ENCODE results near the gene GTSE1. TPM values are rescaled to one million over a fixed set of nuclear protein-coding genes. Genes with fewer than 3 reads are reported as not detected.

Gene GTSE1
- total RNA-seq, 1 experiment from 2014 or later, result 42.6 TPM

- H2BK15ac ChIP-seq (ENCODE audit: low read depth, low read length), result no peak overlapping the region
- H3K79me2 ChIP-seq (ENCODE audit: insufficient read depth, low read length), result no peaks in the 10 kb centered on the region
- no peak overlapping the region for H3T11ph ChIP-seq (ENCODE audit: low read length)
- WGBS (ENCODE audit: extremely low coverage, insufficient read length, low lambda C conversion rate), result no CpG with 5 or more reads among the region's 22 CpGs
- Mint-ChIP-seq H3K4me3 (no peak overlapping the region), H3K4me1 (peaks cover 5 to 6% of the 10 kb centered on the region in 2 experiments), H3K27me3 (ENCODE audit: low read depth) (no peaks in the 10 kb centered on the region; the same call in 1 of the 2 replicates), H3K9me3 (peaks cover 0 to 6% of the 10 kb centered on the region in 2 experiments; a peak in 1 of 5 replicates), H3K27ac (no peak overlapping the region), H3K36me3 (ENCODE audit: insufficient read depth in 1 of 3, low read depth in 3 of 3) (peaks cover 3 to 26% (median 23%) of the 10 kb centered on the region in 3 experiments; a peak in 6 of 7 replicates)
- TF ChIP-seq CTCF (conservative IDR thresholded peaks at IDR 0.05), result no peak
- H3K27ac ChIP-seq (ENCODE audit: insufficient read length, low read depth, low read length), result no peak overlapping the region
- H2BK20ac ChIP-seq (ENCODE audit: low read depth, low read length, poor library complexity, severe bottlenecking), result no peak overlapping the region
- no peak overlapping the region for H2AFZ ChIP-seq (ENCODE audit: low read length)
- H2AK5ac ChIP-seq (ENCODE audit: insufficient read length, low read length), result no peak overlapping the region
- no peaks in the 10 kb centered on the region for H3K27me3 ChIP-seq (ENCODE audit: insufficient read depth, low read length)
- H3K18ac ChIP-seq (ENCODE audit: insufficient read length, low read depth, low read length), result no peak overlapping the region
- H3K9ac ChIP-seq (ENCODE audit: extremely low read depth, insufficient read length, low read length), result no peak overlapping the region
- H4K5ac ChIP-seq (ENCODE audit: insufficient read length, low read depth, low read length), result no peak overlapping the region
- H4K91ac ChIP-seq (ENCODE audit: insufficient read length, low read depth, low read length), result no peak overlapping the region
- no peak overlapping the region for H2BK12ac ChIP-seq (ENCODE audit: insufficient read length, low read depth, low read length)
- no peaks in the 10 kb centered on the region for H3K23me2 ChIP-seq (ENCODE audit: insufficient read length, low read depth, low read length, poor library complexity, severe bottlenecking)
- H3K4ac ChIP-seq (ENCODE audit: low read depth, low read length), result no peak overlapping the region
- DNase-seq, result no peak
- no peak overlapping the region for H2BK5ac ChIP-seq (ENCODE audit: insufficient read length, low read length)
- H4K8ac ChIP-seq (replicated peaks; ENCODE audit: insufficient read length, low read depth, low read length), result no peak overlapping the region
- H3K56ac ChIP-seq (ENCODE audit: insufficient read length, low read depth, low read length), result no peak overlapping the region
- H3K4me2 ChIP-seq (ENCODE audit: insufficient read depth, insufficient read length, low read length), result no peak overlapping the region
- no peak overlapping the region for H2BK120ac ChIP-seq (ENCODE audit: low read depth, low read length, poor library complexity, severe bottlenecking)
- H3K4me1 ChIP-seq (ENCODE audit: insufficient read depth, low read length), result no peaks in the 10 kb centered on the region; the same call in 1 of the 2 replicates
- no peak overlapping the region for H3K14ac ChIP-seq (ENCODE audit: insufficient read depth, low read length)
- H3K79me1 ChIP-seq (ENCODE audit: insufficient read depth, low read depth, low read length, poor library complexity, severe bottlenecking), result no peaks in the 10 kb centered on the region
- no peak overlapping the region for H3K23ac ChIP-seq (ENCODE audit: insufficient read length, low read depth, low read length)
- no peaks in the 10 kb centered on the region for H3K9me3 ChIP-seq (ENCODE audit: control insufficient read depth, low read depth, low read length)
- no peaks in the 10 kb centered on the region for H4K20me1 ChIP-seq (ENCODE audit: control insufficient read depth, insufficient read depth, insufficient read length)
Measured at GRCh38 chr22:46365166-46365624, 68.5 kb downstream of the GTSE1 start.

Data from H9 (cell line).